Glomerular visceral epithelial cell (primary cell): ENCODE results near the gene EOMES.
"Not testable (repeated sequence)": the region's sequence is repeated elsewhere in the genome, so short reads cannot be mapped to it uniquely, and the experiment has no call there.

Experiments
- DNase-seq: peaks from one replicate; pipeline ENCODE4 v3.0.0-alpha.2; 2016; ENCODE audit errors: extremely low spot score

The EOMES gene

DNA sequence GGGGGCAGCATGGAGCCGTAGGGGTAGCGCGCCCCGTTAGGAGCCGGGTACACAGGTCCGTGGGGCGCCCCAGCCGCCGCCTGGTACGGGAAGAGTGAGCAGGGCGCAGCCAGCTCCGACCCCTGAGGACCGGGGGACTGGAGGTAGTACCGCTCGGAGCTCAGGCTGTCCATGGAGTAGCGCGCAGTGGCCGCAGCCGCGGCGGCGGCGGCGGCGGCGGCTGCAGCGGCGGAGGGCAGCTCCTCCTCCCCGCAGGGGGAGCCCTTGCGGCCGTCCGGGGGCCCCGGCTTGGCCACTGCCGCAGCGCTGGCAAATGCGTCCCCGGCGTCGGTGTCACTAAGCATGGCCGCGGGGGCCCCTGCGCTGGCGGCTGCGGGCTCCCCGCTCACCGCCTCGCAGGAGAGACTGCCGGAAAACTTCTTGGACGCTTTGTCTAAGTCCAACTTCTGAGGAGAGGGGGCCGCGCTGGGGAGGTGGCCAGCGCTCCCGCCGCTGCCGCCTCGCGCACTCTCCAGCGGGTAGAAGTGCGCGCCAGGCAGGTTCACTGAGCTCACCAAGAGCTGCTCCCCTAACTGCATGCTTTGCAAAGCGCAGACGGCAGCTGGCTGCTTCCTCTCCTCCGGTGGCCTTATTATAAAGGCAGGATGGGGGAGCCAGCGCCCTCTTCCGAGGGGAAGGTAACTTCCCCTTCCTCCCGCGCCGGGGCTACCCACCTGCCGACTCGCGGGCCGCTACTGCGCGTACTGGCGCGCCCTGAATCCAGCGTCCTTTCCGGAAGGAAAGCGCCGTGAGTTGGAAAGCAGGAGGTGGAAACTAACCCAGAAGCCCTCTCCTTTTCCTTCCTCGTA lies at the start of gene EOMES:
Gene EOMES, minus strand, starts transcription at position 607 of the 848 bp plus-strand sequence. Its CDS starts 29 bp downstream, at position 578.
- DNase-seq: peak; percentile 31

GRCh38 chr3:27770384-27770783 lies 48.3 kb upstream of the EOMES start:
- not testable (repeated sequence) for DNase-seq

GRCh38 chr3:27767000-27767399 lies 44.9 kb upstream of the EOMES start:
- no peak for DNase-seq

DNA sequence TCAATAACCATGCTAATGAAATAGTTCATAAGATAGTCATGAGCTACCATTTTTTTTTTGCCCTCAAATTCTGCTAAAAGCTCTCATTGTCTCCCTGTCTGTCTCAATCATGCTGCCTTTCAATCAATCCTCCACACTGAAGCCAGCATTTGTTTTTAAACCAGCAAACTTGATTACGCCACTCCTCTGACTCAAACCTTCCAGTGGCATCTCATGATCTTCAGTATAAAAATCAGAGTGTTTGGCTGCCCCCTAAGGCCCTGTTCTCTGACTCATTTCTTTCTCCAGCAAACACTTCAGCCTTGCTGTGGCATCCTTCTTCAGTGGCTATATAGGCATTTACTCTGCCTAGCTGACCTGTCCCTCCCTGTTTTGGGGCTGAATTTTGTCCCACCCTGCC lies 36.0 kb upstream of the EOMES start:
- DNase-seq: peak; percentile 8

GRCh38 chr3:27756877-27757276 lies 34.8 kb upstream of the EOMES start:
- no peak for DNase-seq

GRCh38 chr3:27752926-27753325 lies 30.8 kb upstream of the EOMES start:
- no peak for DNase-seq

DNA sequence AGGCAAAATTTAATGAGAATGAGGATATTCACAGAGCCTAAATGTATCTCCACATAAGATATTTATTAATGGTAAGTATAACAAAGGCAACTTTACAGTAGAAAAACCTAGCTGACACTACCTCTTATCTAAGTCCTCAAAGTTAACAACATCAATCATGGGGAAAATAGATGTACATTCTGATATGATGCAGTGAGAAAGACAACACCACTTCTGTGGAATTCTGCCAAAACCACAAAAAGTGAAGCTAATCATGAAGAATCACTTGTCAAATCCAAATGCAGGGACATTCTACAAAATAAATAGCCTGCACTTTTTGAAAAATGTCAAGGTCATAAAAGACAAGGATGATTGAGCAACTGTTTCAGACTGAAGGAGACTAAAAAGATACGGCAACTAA lies 27.5 kb upstream of the EOMES start:
- no peak for DNase-seq

DNA sequence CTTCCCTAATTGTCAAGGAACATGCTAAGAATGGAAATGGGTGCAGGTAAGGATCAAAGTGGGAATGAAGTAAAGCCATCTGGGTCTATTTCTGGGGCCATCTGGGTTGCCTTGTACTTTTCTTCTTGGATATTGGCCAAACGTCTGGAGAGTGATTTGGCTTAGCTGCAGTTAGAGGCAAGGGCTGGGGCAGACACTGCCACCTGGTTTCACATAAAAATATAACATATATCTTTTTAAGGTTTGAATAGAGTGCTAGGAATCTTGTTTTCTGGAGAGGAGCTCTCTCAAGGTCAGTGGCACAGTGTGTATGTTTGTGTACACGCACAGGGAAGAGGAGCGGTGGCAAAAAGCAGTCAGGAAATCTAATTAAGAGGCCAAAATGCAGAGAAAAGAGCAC lies 24.7 kb upstream of the EOMES start:
- no peak for DNase-seq

DNA sequence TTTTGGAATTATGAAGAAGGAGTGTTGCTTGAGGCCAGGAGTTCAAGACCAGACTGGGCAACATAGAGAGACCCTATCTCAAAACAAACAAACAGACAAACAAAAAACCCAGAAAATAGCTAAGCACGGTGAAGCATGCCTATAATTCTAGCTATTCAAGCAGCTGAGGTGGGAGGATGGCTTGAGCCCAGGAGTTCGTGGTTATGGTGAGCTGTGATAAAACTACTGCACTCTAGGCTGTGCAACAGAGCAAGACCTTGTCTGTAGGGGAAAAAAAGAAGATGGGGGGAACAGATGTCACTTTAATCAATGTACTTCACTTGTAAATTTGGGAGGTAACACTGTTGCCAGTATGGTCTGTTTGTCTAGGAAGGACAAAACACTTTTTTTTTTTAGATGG lies 18.7 kb upstream of the EOMES start:
- DNase-seq: no peak

- DNase-seq: no peak
Observed at GRCh38 chr3:27737091-27737490, 15.0 kb upstream of the EOMES start.

DNA sequence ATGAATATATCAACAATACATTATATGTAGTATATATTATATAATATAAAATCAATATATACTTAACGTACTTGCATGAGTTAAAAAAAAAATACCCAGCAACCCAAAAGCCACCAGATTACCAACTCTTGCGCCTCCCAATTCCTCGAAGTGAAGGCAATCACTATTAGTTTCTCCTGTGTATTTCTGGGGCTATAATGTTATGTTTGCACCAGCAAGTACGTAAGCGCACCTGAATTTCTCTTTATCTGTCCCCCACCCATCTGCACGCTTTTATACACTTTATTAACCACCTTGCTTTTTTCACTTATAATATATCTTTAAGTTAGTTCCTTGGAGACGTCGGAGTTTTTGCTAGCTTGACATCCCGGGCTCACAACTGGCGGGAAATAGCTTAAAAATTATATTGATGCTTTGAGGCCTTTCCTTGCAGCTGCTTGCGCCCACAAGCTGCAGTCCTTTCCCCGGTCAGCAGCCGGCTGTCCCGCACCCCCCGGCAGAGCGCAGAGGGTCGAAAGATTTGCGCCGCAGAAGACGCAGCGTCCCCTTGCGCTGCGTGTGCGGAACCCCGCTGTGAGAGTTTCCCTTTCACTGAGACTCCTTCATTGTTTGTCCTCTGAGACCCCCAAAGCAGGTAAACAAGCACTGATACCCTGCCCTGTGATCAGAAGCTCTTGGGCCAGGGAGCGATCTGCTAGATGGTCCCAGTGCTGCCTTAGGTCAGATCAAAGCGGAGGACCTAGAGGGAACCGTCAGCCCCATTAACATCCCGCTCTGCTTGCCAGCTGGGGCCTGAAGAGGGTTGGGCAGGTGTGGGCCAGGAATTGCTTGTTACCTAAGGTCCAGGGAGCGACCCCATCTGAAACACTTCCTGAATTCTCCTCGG lies 8.9 kb upstream of the EOMES start:
- DNase-seq: no peak

GRCh38 chr3:27729748-27730611 lies 7.9 kb upstream of the EOMES start:
- DNase-seq: no peak

GRCh38 chr3:27729325-27729724 lies 7.2 kb upstream of the EOMES start:
- no peak for DNase-seq

DNA sequence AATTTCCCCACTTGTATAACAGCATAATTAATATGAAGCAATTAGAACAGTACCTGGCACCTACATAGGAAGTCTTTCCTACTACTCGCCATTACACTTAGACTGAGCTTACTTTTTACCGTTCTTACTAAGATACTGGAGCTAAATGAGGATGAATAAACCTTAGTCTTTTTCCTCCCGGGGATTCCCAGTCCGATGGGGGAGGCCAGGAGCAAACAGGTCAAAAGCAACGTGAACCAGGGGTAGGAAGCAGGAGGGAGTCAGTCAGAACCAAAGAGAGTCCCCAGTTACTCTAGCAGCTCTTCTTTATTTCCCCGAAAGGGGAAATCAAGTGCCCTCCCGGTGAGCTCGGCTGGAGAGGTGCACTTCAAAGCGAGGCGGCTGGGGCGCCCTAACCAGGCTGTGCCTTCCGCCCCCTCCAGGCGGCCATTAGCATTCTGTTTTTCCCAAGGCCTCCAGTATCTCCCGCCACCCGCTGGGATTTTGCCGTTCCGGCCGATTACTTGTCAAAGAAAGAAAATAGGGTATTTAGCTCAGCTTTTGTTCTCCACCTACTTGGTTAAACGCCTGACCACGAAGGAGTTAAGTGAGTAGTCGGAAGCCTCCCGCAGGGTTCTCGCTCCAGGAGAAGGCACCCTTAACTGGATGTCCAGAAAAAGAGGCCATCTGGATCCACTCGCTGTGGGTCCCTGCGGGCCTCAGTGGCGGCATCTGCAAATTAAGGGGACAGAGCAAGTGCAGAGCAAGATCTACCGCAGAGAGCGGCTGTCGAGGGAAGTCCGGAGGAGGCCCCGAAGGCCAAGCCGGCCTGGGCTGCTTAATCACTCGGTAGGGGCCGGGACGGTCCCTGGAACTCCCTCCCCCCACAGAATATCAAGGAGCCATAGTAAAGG lies 6.3 kb upstream of the EOMES start:
- DNase-seq: no peak

DNA sequence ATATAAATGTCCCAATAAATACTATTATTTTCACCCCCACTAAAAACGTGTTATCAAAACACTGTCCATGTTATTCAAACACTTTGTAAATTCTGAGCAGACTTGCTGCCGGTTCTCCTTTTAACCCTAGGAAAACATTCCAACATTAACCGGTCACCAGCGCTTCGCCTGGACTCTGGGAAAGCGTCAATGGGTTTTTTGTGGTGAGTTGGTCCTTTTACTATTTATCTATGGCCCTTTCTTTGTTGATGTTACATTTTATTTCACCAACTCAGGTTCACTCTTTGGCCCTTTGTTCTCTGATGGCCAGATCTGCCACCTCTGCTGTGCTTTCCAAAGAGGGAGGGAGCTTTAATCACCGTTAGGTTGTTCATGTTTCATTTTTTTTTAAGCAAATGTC lies 4.1 kb upstream of the EOMES start:
- no peak for DNase-seq

- no peak for DNase-seq
Observed at GRCh38 chr3:27724459-27725197, 2.5 kb upstream of the EOMES start.

DNA sequence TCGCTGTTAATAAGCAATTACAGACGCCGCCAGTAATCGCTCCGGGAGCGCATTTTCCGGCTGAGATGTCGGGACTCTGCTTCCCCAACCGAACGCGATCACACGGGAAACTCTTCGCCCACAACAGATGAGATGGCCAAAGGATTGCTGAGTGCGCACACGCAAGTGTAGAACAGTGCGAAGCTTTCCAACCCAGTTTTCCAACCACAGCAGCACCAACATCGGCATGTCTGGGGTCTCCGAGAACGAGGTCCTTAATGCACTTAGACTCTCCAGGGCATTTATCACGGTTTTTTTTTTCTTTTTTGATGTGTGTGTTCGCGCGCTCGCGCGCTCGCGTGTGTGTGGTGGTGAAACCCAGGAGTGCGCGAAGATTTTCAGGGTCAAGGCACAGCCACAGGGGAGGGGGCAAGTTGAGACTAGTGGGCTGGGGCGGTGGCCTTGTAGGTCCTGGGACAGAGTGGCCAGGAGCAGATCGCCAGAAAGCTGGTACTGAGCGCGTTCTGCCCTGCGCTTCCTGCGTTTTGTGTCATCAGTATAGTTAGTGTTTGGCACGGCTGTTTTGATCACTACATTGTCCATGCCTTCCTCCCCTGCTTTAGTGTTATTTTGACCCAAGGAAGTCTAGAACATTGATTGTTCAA lies 1.8 kb upstream of the EOMES start:
- no peak for DNase-seq

GRCh38 chr3:27723456-27723814 lies 1.3 kb upstream of the EOMES start:
- no peak for DNase-seq

GRCh38 chr3:27723001-27723445 lies 900 bp upstream of the EOMES start:
- DNase-seq: no peak
